Liver (tissue), 9 donors: Measurements from ENCODE around the gene SKAP1. TPM values are rescaled to one million over a fixed set of nuclear protein-coding genes. Genes with fewer than 3 reads are reported as not detected.

Experiments
- DNase-seq: peaks from one replicate; pipeline ENCODE4 v3.0.0-alpha.2; 2017; ENCODE audit warnings: low spot score
- H3K27ac ChIP-seq, 2 donors: one replicate each; pipeline ENCODE4 v1.7.0; 2013; ENCODE audit warnings: inconsistent platforms in 2 of 2, low read length in 2 of 2, control low read depth in 1 of 2, low read depth in 1 of 2, mild to moderate bottlenecking in 1 of 2
- H3K27me3 ChIP-seq, 4 donors: one replicate each; pipeline versions ENCODE4 v1.6.1 to v1.7.0; 2013; ENCODE audit warnings: low read length in 3 of 4, inconsistent platforms in 1 of 4, mild to moderate bottlenecking in 1 of 4, moderate library complexity in 1 of 4; ENCODE audit not compliant: control insufficient read depth in 4 of 4, insufficient read depth in 4 of 4
- H3K36me3 ChIP-seq, 4 donors: one replicate each; pipeline versions ENCODE4 v1.6.1 to v1.7.0; 2013; ENCODE audit warnings: low read length in 3 of 4, mild to moderate bottlenecking in 3 of 4, low read depth in 1 of 4, moderate library complexity in 1 of 4; ENCODE audit not compliant: control insufficient read depth in 4 of 4, insufficient read depth in 3 of 4
- H3K4me1 ChIP-seq, 4 donors: one replicate each; pipeline versions ENCODE4 v1.6.1 to v1.7.0; 2013; ENCODE audit warnings: low read length in 3 of 4, mild to moderate bottlenecking in 3 of 4, moderate library complexity in 1 of 4; ENCODE audit not compliant: control insufficient read depth in 4 of 4, insufficient read depth in 4 of 4
- H3K4me3 ChIP-seq, 3 donors: one replicate each; pipeline versions ENCODE4 v1.6.1 to v1.7.0; 2013; ENCODE audit warnings: low read length in 3 of 3, control low read depth in 1 of 3, low read depth in 1 of 3, mild to moderate bottlenecking in 1 of 3
- H3K9ac ChIP-seq, 2 donors: one replicate each; pipeline ENCODE4 v1.7.0; 2013; ENCODE audit warnings: low read length in 2 of 2, mild to moderate bottlenecking in 2 of 2, moderate library complexity in 2 of 2, control low read depth in 1 of 2, low read depth in 1 of 2
- H3K9me3 ChIP-seq, 4 donors: one replicate each; pipeline versions ENCODE4 v1.6.1 to v1.7.0; 2013; ENCODE audit warnings: low read length in 3 of 4; ENCODE audit not compliant: control insufficient read depth in 4 of 4
- EGR1 ChIP-seq, 2 donors: IDR thresholded peaks; 2 replicates each; pipeline ENCODE4 v1.6.1; 2016 to 2018; ENCODE audit warnings: antibody characterized with exemption in 2 of 2, low read depth in 2 of 2
- FOXA1 ChIP-seq: IDR thresholded peaks from 2 replicates; pipeline ENCODE4 v1.6.1; 2016; ENCODE audit warnings: antibody characterized with exemption
- FOXA2 ChIP-seq: IDR thresholded peaks from 2 replicates; pipeline ENCODE4 v1.6.1; 2016; ENCODE audit warnings: antibody characterized with exemption
- GABPA ChIP-seq, 2 donors: IDR thresholded peaks in 1 of 2; conservative IDR thresholded peaks in 1 of 2; 2 replicates each; pipeline ENCODE4 v1.6.1; 2016; ENCODE audit warnings: antibody characterized with exemption in 2 of 2, mild to moderate bottlenecking in 1 of 2, moderate library complexity in 1 of 2
- HNF4A ChIP-seq, 2 donors: conservative IDR thresholded peaks; 2 replicates each; pipeline ENCODE4 v1.6.1; 2016; ENCODE audit warnings: antibody characterized with exemption in 2 of 2, mild to moderate bottlenecking in 2 of 2
- NR2F2 ChIP-seq: IDR thresholded peaks from 2 replicates; pipeline ENCODE4 v1.6.1; 2016; ENCODE audit warnings: antibody characterized with exemption
- RAD21 ChIP-seq, 2 donors: IDR thresholded peaks; 2 replicates each; pipeline ENCODE4 v1.6.1; 2016; ENCODE audit warnings: antibody characterized with exemption in 2 of 2, mild to moderate bottlenecking in 2 of 2
- RXRA ChIP-seq, 2 donors: IDR thresholded peaks; 2 replicates each; pipeline ENCODE4 v1.6.1; 2017 to 2018; ENCODE audit warnings: antibody characterized with exemption in 2 of 2, mild to moderate bottlenecking in 1 of 2
- SP1 ChIP-seq: IDR thresholded peaks from 2 replicates; pipeline ENCODE4 v1.6.1; 2018; ENCODE audit warnings: antibody characterized with exemption, mild to moderate bottlenecking
- TAF1 ChIP-seq: conservative IDR thresholded peaks from 2 replicates; pipeline ENCODE4 v1.6.1; 2016; ENCODE audit warnings: antibody characterized with exemption, mild to moderate bottlenecking
- ZBTB33 ChIP-seq: IDR thresholded peaks from 2 replicates; pipeline ENCODE4 v1.6.1; 2016; ENCODE audit warnings: antibody characterized with exemption
- WGBS: extraction: QIAGEN DNeasy Blood & Tissue Kit; methylation state at CpG from one replicate; pipeline ENCODE4 v1.1.7; 2013; 5-methylcytosine and 5-hydroxymethylcytosine counted together
- polyA plus RNA-seq, 2 donors: library from polyadenylated mRNA; stranded (reverse) in 1 of 2; unstranded in 1 of 2; fragments of 200-250 nt in 1 of 2; fragments of >200 nt in 1 of 2; fragmentation: Nextera tagmentation in 1 of 2; extraction: Ambion mirVana in 1 of 2; gene quantifications; one replicate each; pipeline versions ENCODE4 v1.2.1 to v1.2.3, GENCODE V29; 2013 to 2015
- total RNA-seq, 2 donors: library from RNA; depleted of rRNA; stranded (reverse); fragments of >200 nt; gene quantifications; one replicate each; pipeline ENCODE4 v1.2.3, GENCODE V29; 2014
- TF ChIP-seq, protein P1 (sequence below): IDR thresholded peaks from 2 replicates; pipeline ENCODE4 v1.6.1; 2016; ENCODE audit warnings: antibody characterized with exemption
- TF ChIP-seq, protein P2 (sequence below): IDR thresholded peaks from 2 replicates; pipeline ENCODE4 v1.6.1; 2016; ENCODE audit warnings: antibody characterized with exemption, mild to moderate bottlenecking
- TF ChIP-seq, protein P3 (sequence below): IDR thresholded peaks from 2 replicates; pipeline ENCODE4 v1.6.1; 2016; ENCODE audit warnings: antibody characterized with exemption
- donor health status: healthy.
- donor health status: healthy.
- donor health status: healthy.
- donor health status: healthy.
- donor health status: healthy.

SKAP1 gene
- total and polyA plus RNA-seq, 4 donors, result 2.5 to 20.8 (median 11.3) TPM

- TF ChIP-seq, protein P1, sequence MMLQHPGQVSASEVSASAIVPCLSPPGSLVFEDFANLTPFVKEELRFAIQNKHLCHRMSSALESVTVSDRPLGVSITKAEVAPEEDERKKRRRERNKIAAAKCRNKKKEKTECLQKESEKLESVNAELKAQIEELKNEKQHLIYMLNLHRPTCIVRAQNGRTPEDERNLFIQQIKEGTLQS, result no peak
- TF ChIP-seq RAD21 (IDR thresholded peaks at IDR 0.05) (no peak), HNF4A (conservative IDR thresholded peaks at IDR 0.05) (no peak), FOXA2 (no peak), EGR1 (IDR thresholded peaks at IDR 0.05; ENCODE audit: low read depth in 2 of 2) (no peak), SP1 (no peak)
- TF ChIP-seq, protein P2, sequence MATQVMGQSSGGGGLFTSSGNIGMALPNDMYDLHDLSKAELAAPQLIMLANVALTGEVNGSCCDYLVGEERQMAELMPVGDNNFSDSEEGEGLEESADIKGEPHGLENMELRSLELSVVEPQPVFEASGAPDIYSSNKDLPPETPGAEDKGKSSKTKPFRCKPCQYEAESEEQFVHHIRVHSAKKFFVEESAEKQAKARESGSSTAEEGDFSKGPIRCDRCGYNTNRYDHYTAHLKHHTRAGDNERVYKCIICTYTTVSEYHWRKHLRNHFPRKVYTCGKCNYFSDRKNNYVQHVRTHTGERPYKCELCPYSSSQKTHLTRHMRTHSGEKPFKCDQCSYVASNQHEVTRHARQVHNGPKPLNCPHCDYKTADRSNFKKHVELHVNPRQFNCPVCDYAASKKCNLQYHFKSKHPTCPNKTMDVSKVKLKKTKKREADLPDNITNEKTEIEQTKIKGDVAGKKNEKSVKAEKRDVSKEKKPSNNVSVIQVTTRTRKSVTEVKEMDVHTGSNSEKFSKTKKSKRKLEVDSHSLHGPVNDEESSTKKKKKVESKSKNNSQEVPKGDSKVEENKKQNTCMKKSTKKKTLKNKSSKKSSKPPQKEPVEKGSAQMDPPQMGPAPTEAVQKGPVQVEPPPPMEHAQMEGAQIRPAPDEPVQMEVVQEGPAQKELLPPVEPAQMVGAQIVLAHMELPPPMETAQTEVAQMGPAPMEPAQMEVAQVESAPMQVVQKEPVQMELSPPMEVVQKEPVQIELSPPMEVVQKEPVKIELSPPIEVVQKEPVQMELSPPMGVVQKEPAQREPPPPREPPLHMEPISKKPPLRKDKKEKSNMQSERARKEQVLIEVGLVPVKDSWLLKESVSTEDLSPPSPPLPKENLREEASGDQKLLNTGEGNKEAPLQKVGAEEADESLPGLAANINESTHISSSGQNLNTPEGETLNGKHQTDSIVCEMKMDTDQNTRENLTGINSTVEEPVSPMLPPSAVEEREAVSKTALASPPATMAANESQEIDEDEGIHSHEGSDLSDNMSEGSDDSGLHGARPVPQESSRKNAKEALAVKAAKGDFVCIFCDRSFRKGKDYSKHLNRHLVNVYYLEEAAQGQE, result no peak
- TF ChIP-seq, protein P3, sequence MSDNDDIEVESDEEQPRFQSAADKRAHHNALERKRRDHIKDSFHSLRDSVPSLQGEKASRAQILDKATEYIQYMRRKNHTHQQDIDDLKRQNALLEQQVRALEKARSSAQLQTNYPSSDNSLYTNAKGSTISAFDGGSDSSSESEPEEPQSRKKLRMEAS, result no peak
Observed at GRCh38 chr17:48385319-48385718, 44.7 kb downstream of the SKAP1 start (continued).

DNA sequence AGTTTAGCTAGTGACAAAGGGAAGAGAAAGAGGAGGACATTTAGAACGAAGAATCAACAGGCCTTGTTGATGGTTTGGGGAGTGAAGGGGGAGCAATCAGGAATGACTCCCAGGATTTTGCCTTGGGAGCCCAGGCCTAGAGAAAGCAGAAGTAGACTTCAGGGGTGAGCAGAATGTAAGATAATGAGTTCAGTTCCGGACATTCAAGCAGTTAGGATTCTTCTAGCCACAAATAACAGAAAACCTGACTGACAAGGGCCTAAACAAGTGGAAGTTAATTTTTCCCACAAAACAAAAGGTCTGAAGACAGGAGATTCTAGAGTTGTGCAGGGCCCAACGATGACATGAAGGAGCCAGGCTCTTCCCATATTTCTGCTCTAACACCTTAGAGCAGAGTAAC, 45.9 kb downstream of the SKAP1 start:
- no peak overlapping the region for H3K9ac ChIP-seq
- no peak for DNase-seq
- TF ChIP-seq EGR1 (IDR thresholded peaks at IDR 0.05; ENCODE audit: low read depth in 2 of 2) (no peak), NR2F2 (no peak), FOXA2 (no peak), ZBTB33 (no peak), RAD21 (IDR thresholded peaks at IDR 0.05) (no peak), FOXA1 (no peak), HNF4A (conservative IDR thresholded peaks at IDR 0.05) (no peak), GABPA (IDR thresholded peaks at IDR 0.05 in 1 of 2, conservative IDR thresholded peaks at IDR 0.05 in 1 of 2) (no peak), RXRA (IDR thresholded peaks at IDR 0.05) (no peak), TAF1 (no peak)
- TF ChIP-seq, protein P2, result no peak
- TF ChIP-seq, protein P3, result no peak
- TF ChIP-seq, protein P1, result no peak
- WGBS, result 86% methylated on average over 3 of the region's 3 CpGs
- no peak overlapping the region for H3K27ac ChIP-seq
- peaks cover 0 to 7% (median 2%) of the 10 kb centered on the region in 4 donors for H3K27me3 ChIP-seq
- H3K36me3 ChIP-seq, result no peaks in the 10 kb centered on the region
- no peaks in the 10 kb centered on the region for H3K9me3 ChIP-seq
- H3K4me3 ChIP-seq, result no peak overlapping the region
- H3K4me1 ChIP-seq, result no peaks in the 10 kb centered on the region
